Mucosa of descending colon (tissue), 3 donors: ENCODE data around the gene NR1H4. TPM values are rescaled to one million over a fixed set of nuclear protein-coding genes. Genes with fewer than 3 reads are reported as not detected.

ENCODE experiments used
- ATAC-seq: fragments of 200-7000 bp; cut with Tn5 transposase; one replicate; pipeline ENCODE4 v1.9.1; 2020; ENCODE audit warnings: mild to moderate bottlenecking, moderate library complexity
- DNase-seq, 3 donors: peaks; one replicate each; pipeline ENCODE4 v3.0.0-alpha.2; 2020
- H3K36me3 ChIP-seq: fragments of 200-600 bp; one replicate; pipeline ENCODE4 v1.8.0; 2021; ENCODE audit warnings: low read depth, mild to moderate bottlenecking
- H3K4me1 ChIP-seq: fragments of 200-600 bp; one replicate; pipeline ENCODE4 v1.8.0; 2021; ENCODE audit warnings: low read depth, mild to moderate bottlenecking
- H3K4me3 ChIP-seq: fragments of 200-600 bp; one replicate; pipeline ENCODE4 v1.8.0; 2021; ENCODE audit warnings: mild to moderate bottlenecking
- H3K9me3 ChIP-seq: fragments of 200-600 bp; one replicate; pipeline ENCODE4 v1.8.0; 2021; ENCODE audit warnings: mild to moderate bottlenecking
- CTCF ChIP-seq: fragments of 200-600 bp; IDR thresholded peaks from one replicate; pipeline ENCODE4 v1.8.0; 2022; ENCODE audit warnings: antibody characterized with exemption, mild to moderate bottlenecking
- intact Hi-C, 2 donors: fragments of 100-400 bp; cut with DNase I in 1 of 2; cut with micrococcal nuclease in 1 of 2; formaldehyde crosslinking; loops; one replicate each; pipeline versions ENCODE4 v1.11.0 to v1.11.1; 2022; cut with DNase I, micrococcal nuclease
- total RNA-seq, 3 donors: library from RNA; stranded (reverse); fragmentation: NEBNext Ultra II Directional in 2 of 3; extraction: Animal tissue kit (Norgen Biotek cat#: 25700) in 2 of 3; gene quantifications; one replicate each; pipeline versions ENCODE4 v1.2.1 to v1.2.4, GENCODE V29; 2021 to 2023
- donor health status: DM: no; HTN: no; CAD: no; lungs with moderate emphysema.
- donor health status: DM: no; HTN: no; CAD: no.
- donor health status: DM: no; HTN: yes; CAD: no.

NR1H4 gene
- total RNA-seq, 3 donors from 2014 or later = 9.4 to 17.6 (median 13.8) TPM

DNA sequence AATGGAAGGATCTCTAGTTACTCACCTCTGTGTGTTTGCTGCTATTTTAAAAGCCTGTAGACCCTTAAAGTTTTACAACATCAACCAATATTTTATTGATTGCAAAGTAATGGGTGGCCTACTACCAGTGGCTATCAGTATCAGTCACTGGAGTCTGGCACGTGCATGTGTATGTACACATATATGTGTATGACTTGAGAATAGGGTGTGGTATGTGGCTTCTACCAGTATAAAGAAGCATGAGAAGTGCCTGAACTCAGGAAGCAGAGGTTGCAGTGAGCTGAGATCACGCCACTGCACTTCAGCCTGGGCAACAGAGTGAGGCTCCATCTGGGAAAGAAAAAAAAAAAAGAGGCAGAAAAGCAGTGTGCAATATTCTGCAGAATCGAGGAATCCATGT, 54.4 kb downstream of the NR1H4 start:
- ATAC-seq (no peak), DNase-seq (no peak)
- intact Hi-C loops = no loop called here
- Histone ChIP-seq H3K9me3 (no peaks in the 10 kb centered on the region), H3K4me1 (no peaks in the 10 kb centered on the region), H3K4me3 (no peak overlapping the region), H3K36me3 (no peaks in the 10 kb centered on the region)
- TF ChIP-seq CTCF = no peak

- Histone ChIP-seq H3K4me3 (no peak overlapping the region), H3K36me3 (peaks cover 3% of the 10 kb centered on the region), H3K9me3 (no peaks in the 10 kb centered on the region), H3K4me1 (no peaks in the 10 kb centered on the region)
- ATAC-seq = no peak
- DNase-seq = no peak
- TF ChIP-seq CTCF = no peak
- intact Hi-C loops = no loop called here
Observed at GRCh38 chr12:100528471-100529127, 54.9 kb downstream of the NR1H4 start.

DNA sequence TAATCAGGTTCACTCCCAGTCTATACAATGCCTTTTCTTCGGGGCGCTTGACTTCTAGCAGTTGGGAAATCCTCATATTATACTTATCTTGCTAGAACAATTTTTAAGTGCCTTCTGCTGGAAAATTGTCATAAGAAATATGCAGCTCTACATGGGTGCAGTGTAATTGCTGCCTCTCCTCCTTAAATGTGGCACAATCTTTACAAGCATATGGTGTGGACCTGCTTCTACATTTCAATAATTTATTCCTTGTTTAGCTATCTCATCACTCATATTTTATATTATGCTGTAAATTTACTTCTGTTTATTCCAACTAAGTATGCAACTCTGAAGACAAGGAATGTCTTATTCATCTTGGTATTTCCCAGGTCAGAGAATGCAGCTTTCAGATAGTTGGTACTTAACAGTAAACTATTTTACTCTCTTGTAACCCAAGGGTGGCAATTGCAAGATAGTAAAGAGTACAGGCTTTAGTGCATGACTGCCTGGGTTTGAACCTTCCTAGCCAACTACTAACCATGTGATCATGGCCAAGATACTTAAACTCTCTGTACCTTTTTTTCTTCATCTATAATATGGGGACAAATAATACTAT, 56.2 kb downstream of the NR1H4 start:
- Histone ChIP-seq H3K4me1 (peaks cover 3% of the 10 kb centered on the region), H3K36me3 (peaks cover 3% of the 10 kb centered on the region), H3K9me3 (no peaks in the 10 kb centered on the region), H3K4me3 (no peak overlapping the region)
- TF ChIP-seq CTCF = no peak
- intact Hi-C loops = no loop called here
- ATAC-seq (no peak), DNase-seq (no peak)

GRCh38 chr12:100533376-100533775, 59.7 kb downstream of the NR1H4 start:
- DNase-seq = no peak
- intact Hi-C loops = no loop called here
- no peak for ATAC-seq

GRCh38 chr12:100534625-100535227, 61.1 kb downstream of the NR1H4 start:
- intact Hi-C loops = no loop called here
- peaks cover 3% of the 10 kb centered on the region for H3K36me3 ChIP-seq
- peak; percentile 73 for ATAC-seq

More at GRCh38 chr12:100533376-100533775, 59.7 kb downstream of the NR1H4 start:
- TF ChIP-seq CTCF = no peak
- peaks cover 3% of the 10 kb centered on the region for H3K36me3 ChIP-seq
- H3K4me1 ChIP-seq = peaks cover 3% of the 10 kb centered on the region
- no peaks in the 10 kb centered on the region for H3K9me3 ChIP-seq
- H3K4me3 ChIP-seq = no peak overlapping the region

More at GRCh38 chr12:100534625-100535227, 61.1 kb downstream of the NR1H4 start:
- H3K4me3 ChIP-seq = no peak overlapping the region
- no peaks in the 10 kb centered on the region for H3K9me3 ChIP-seq
- DNase-seq = peak in 1 of 3 donors; percentile 23
- H3K4me1 ChIP-seq = peaks cover 3% of the 10 kb centered on the region
- TF ChIP-seq CTCF = no peak
